HuH-7 (cell line): ENCODE measurements around the gene GPC6.

Experiments
- DNase-seq: peaks from one replicate; pipeline ENCODE4 v3.0.0; 2011; ENCODE audit warnings: low spot score

The GPC6 gene

GRCh38 chr13:93927431-93927830 lies 700.8 kb downstream of the GPC6 start:
- DNase-seq: no peak

- DNase-seq: no peak
Measured at GRCh38 chr13:93932901-93933300, 706.3 kb downstream of the GPC6 start.

GRCh38 chr13:93936901-93937300 lies 710.3 kb downstream of the GPC6 start:
- no peak for DNase-seq

- no peak for DNase-seq
Measured at GRCh38 chr13:93941444-93941843, 714.8 kb downstream of the GPC6 start.

- DNase-seq: no peak
Measured at GRCh38 chr13:93942016-93942415, 715.4 kb downstream of the GPC6 start.

- DNase-seq: no peak
Measured at GRCh38 chr13:93945621-93946020, 719.0 kb downstream of the GPC6 start.

- no peak for DNase-seq
Measured at GRCh38 chr13:93946994-93947393, 720.4 kb downstream of the GPC6 start.

- no peak for DNase-seq
Measured at GRCh38 chr13:93947651-93948050, 721.0 kb downstream of the GPC6 start.

- no peak for DNase-seq
Measured at GRCh38 chr13:93948162-93948922, 721.7 kb downstream of the GPC6 start.

- DNase-seq: no peak
Measured at GRCh38 chr13:93951108-93951507, 724.5 kb downstream of the GPC6 start.

GRCh38 chr13:93951951-93952350 lies 725.3 kb downstream of the GPC6 start:
- DNase-seq: no peak

GRCh38 chr13:93953841-93954240 lies 727.2 kb downstream of the GPC6 start:
- no peak for DNase-seq

- no peak for DNase-seq
Measured at GRCh38 chr13:93955904-93956303, 729.3 kb downstream of the GPC6 start.

GRCh38 chr13:93956426-93956825 lies 729.8 kb downstream of the GPC6 start:
- no peak for DNase-seq

GRCh38 chr13:93957371-93957770 lies 730.8 kb downstream of the GPC6 start:
- DNase-seq: no peak

- no peak for DNase-seq
Measured at GRCh38 chr13:93959796-93960533, 733.4 kb downstream of the GPC6 start.

- DNase-seq: no peak
Measured at GRCh38 chr13:93963266-93964145, 736.9 kb downstream of the GPC6 start.

- no peak for DNase-seq
Measured at GRCh38 chr13:93964146-93964512, 737.5 kb downstream of the GPC6 start.

- DNase-seq: no peak
Measured at GRCh38 chr13:93965587-93965986, 739.0 kb downstream of the GPC6 start.

GRCh38 chr13:93966267-93966936 lies 739.8 kb downstream of the GPC6 start:
- DNase-seq: no peak

GRCh38 chr13:93967286-93967685 lies 740.7 kb downstream of the GPC6 start:
- DNase-seq: no peak

- DNase-seq: no peak
Measured at GRCh38 chr13:93975242-93975641, 748.6 kb downstream of the GPC6 start.
